DMS153 treated with DMSO at 0.1 percent for 48 hours (cell line): Measurements from ENCODE around the gene MAST4.

Source experiments
- DNase-seq: peaks from one replicate; lab custom pipeline; 2025; ENCODE audit not compliant: unreplicated experiment; lab: John Stamatoyannopoulos, UW

Gene MAST4

GRCh38 chr5:67059744-67060490 is 463.7 kb downstream of the MAST4 start:
- DNase-seq, result no peak

- no peak for DNase-seq
Measured at GRCh38 chr5:67061511-67061910, 465.3 kb downstream of the MAST4 start.

GRCh38 chr5:67063055-67063454 is 466.9 kb downstream of the MAST4 start:
- no peak for DNase-seq

GRCh38 chr5:67063791-67064190 is 467.6 kb downstream of the MAST4 start:
- no peak for DNase-seq

- no peak for DNase-seq
Measured at GRCh38 chr5:67065237-67065636, 469.0 kb downstream of the MAST4 start.

GRCh38 chr5:67065696-67066095 is 469.5 kb downstream of the MAST4 start:
- no peak for DNase-seq

- no peak for DNase-seq
Measured at GRCh38 chr5:67066815-67067214, 470.6 kb downstream of the MAST4 start.

GRCh38 chr5:67073045-67073680 is 477.0 kb downstream of the MAST4 start:
- DNase-seq, result no peak

- no peak for DNase-seq
Measured at GRCh38 chr5:67077296-67077695, 481.1 kb downstream of the MAST4 start.

GRCh38 chr5:67081261-67081660 is 485.1 kb downstream of the MAST4 start:
- DNase-seq, result no peak

GRCh38 chr5:67082941-67083340 is 486.7 kb downstream of the MAST4 start:
- DNase-seq, result no peak

- DNase-seq, result no peak
Measured at GRCh38 chr5:67085616-67086015, 489.4 kb downstream of the MAST4 start.

- DNase-seq, result no peak
Measured at GRCh38 chr5:67089200-67089725, 493.1 kb downstream of the MAST4 start.

- no peak for DNase-seq
Measured at GRCh38 chr5:67090040-67090439, 493.8 kb downstream of the MAST4 start.

GRCh38 chr5:67090593-67090992 is 494.4 kb downstream of the MAST4 start:
- DNase-seq, result no peak

GRCh38 chr5:67092535-67092934 is 496.3 kb downstream of the MAST4 start:
- no peak for DNase-seq

- DNase-seq, result no peak
Measured at GRCh38 chr5:67093279-67093678, 497.1 kb downstream of the MAST4 start.

- DNase-seq, result no peak
Measured at GRCh38 chr5:67094476-67095300, 498.5 kb downstream of the MAST4 start.

GRCh38 chr5:67095346-67096171 is 499.4 kb downstream of the MAST4 start:
- peak; percentile 27 for DNase-seq

- DNase-seq, result no peak
Measured at GRCh38 chr5:67098656-67099055, 502.5 kb downstream of the MAST4 start.

- no peak for DNase-seq
Measured at GRCh38 chr5:67100301-67100700, 504.1 kb downstream of the MAST4 start.
